Head of caudate nucleus (tissue), 42 donors: ENCODE measurements around the gene CEP250.

Experiments
- DNase-seq, 42 donors: peaks; one replicate each; pipeline versions ENCODE4 v3.0.0 to v3.0.0-alpha.2; 2020 to 2021; ENCODE audit warnings: mixed read lengths in 7 of 42
- intact Hi-C: fragments of 100-400 bp; cut with DNase I; formaldehyde crosslinking; loops from one replicate; pipeline ENCODE4 v1.15.0; 2022

Gene CEP250

GRCh38 chr20:35454881-35455609 is at the start of gene CEP250:
TSS of gene CEP250 (plus strand) at chr20:35455598. CDS start at chr20:35462368, 6,770 bp downstream.
- intact Hi-C loops = no loop called here

GRCh38 chr20:35405775-35406174 is 49.6 kb upstream of the CEP250 start:
- intact Hi-C loops = no loop called here
- no peak for DNase-seq

More at GRCh38 chr20:35454881-35455609, at the start of gene CEP250:
- peak; percentile 84 to 98 (median 94) for DNase-seq

- DNase-seq = no peak
- intact Hi-C loops = no loop called here
Measured at GRCh38 chr20:35408270-35408669, 47.1 kb upstream of the CEP250 start.

- intact Hi-C loops = no loop called here
- no peak for DNase-seq
Measured at GRCh38 chr20:35409542-35409941, 45.9 kb upstream of the CEP250 start.

- intact Hi-C loops = no loop called here
- no peak for DNase-seq
Measured at GRCh38 chr20:35410613-35411012, 44.8 kb upstream of the CEP250 start.

- DNase-seq = no peak
Measured at GRCh38 chr20:35421322-35421721, 34.1 kb upstream of the CEP250 start.

GRCh38 chr20:35431621-35432429 is 23.6 kb upstream of the CEP250 start:
- DNase-seq = no peak
- intact Hi-C loops = no loop called here

More at GRCh38 chr20:35421322-35421721, 34.1 kb upstream of the CEP250 start:
- intact Hi-C loops = no loop called here

GRCh38 chr20:35432430-35432735 is 23.0 kb upstream of the CEP250 start:
- no peak for DNase-seq
- intact Hi-C loops = no loop called here

- no peak for DNase-seq
- intact Hi-C loops = no loop called here
Measured at GRCh38 chr20:35433337-35433736, 22.1 kb upstream of the CEP250 start.

- no peak for DNase-seq
- intact Hi-C loops = no loop called here
Measured at GRCh38 chr20:35434085-35435005, 21.1 kb upstream of the CEP250 start.

- intact Hi-C loops = no loop called here
- no peak for DNase-seq
Measured at GRCh38 chr20:35436177-35436573, 19.2 kb upstream of the CEP250 start.

- intact Hi-C loops = no loop called here
Measured at GRCh38 chr20:35437599-35437998, 17.8 kb upstream of the CEP250 start.

GRCh38 chr20:35443003-35443402 is 12.4 kb upstream of the CEP250 start:
- intact Hi-C loops = loop anchor here (10.0 kb wide), 1 partner anchor 138 kb away; no protein-coding TSS in a partner anchor
- DNase-seq = no peak

More at GRCh38 chr20:35437599-35437998, 17.8 kb upstream of the CEP250 start:
- no peak for DNase-seq

GRCh38 chr20:35444226-35444625 is 11.2 kb upstream of the CEP250 start:
- intact Hi-C loops = loop anchor here (10.0 kb wide), 1 partner anchor 139 kb away; no protein-coding TSS in a partner anchor
- no peak for DNase-seq

GRCh38 chr20:35446356-35447078 is 8.9 kb upstream of the CEP250 start:
- DNase-seq = peak in 1 of 42 donors; percentile 7
- intact Hi-C loops = loop anchor here (10.0 kb wide), 1 partner anchor 142 kb away; no protein-coding TSS in a partner anchor

GRCh38 chr20:35447082-35447789 is 8.2 kb upstream of the CEP250 start:
- intact Hi-C loops = loop anchor here (10.0 kb wide), 1 partner anchor 142 kb away; no protein-coding TSS in a partner anchor

GRCh38 chr20:35448788-35449373 is 6.5 kb upstream of the CEP250 start:
- intact Hi-C loops = loop anchor here (10.0 kb wide), 1 partner anchor 144 kb away; no protein-coding TSS in a partner anchor
- no peak for DNase-seq

More at GRCh38 chr20:35447082-35447789, 8.2 kb upstream of the CEP250 start:
- peak; percentile 29 to 96 (median 88) for DNase-seq
